Gastroesophageal sphincter (tissue), 4 donors: Measurements from ENCODE around the gene RPS18. TPM values are rescaled to one million over a fixed set of nuclear protein-coding genes. Genes with fewer than 3 reads are reported as not detected.
A peak's percentile ranks its signal among the peaks of the same experiment; 100 is the strongest.

Source experiments
- ATAC-seq: fragments of 150-250 bp; one replicate; pipeline ENCODE4 v1.9.1; 2016; ENCODE audit warnings: mild to moderate bottlenecking, moderate library complexity
- H3K27ac ChIP-seq, 4 donors: fragments of 200-600 bp; sonication (generic) in 3 of 4; 1 replicate in 3 of 4; 2 replicates in 1 of 4; pipeline ENCODE4 v1.5.1; 2016 to 2019
- H3K27me3 ChIP-seq: fragments of 200-600 bp; sonication (generic); one replicate; pipeline ENCODE4 v1.5.1; 2019
- H3K36me3 ChIP-seq, 2 donors: fragments of 200-600 bp; sonication (generic); one replicate each; pipeline ENCODE4 v1.5.1; 2019; ENCODE audit warnings: control low read depth in 1 of 2
- H3K4me1 ChIP-seq, 3 donors: fragments of 200-600 bp; sonication (generic); 1 replicate in 2 of 3; 2 replicates in 1 of 3; pipeline ENCODE4 v1.5.1; 2016 to 2019; ENCODE audit warnings: control low read depth in 2 of 3
- H3K4me3 ChIP-seq, 2 donors: fragments of 200-600 bp; sonication (generic); one replicate each; pipeline ENCODE4 v1.5.1; 2019; ENCODE audit warnings: mild to moderate bottlenecking in 1 of 2, moderate library complexity in 1 of 2
- H3K9me3 ChIP-seq, 3 donors: fragments of 200-600 bp; sonication (generic); one replicate each; pipeline ENCODE4 v1.5.1; 2017 to 2019; ENCODE audit warnings: control low read depth in 2 of 3
- CTCF ChIP-seq, 4 experiments: fragments of 200-600 bp in 2 of 4; fragments of 450-650 bp in 2 of 4; sonication (generic) in 1 of 4; IDR thresholded peaks; one replicate each; pipeline ENCODE4 v1.5.1; 2017 to 2019; ENCODE audit warnings: antibody characterized with exemption in 4 of 4, mild to moderate bottlenecking in 2 of 4, moderate library complexity in 2 of 4
- EP300 ChIP-seq: sonication (generic); formaldehyde crosslinking; IDR thresholded peaks from one replicate; pipeline ENCODE4 v1.6.1; 2017; ENCODE audit warnings: antibody characterized with exemption, mild to moderate bottlenecking
- POLR2A ChIP-seq, 2 donors: fragments of 450-650 bp; IDR thresholded peaks; one replicate each; pipeline ENCODE4 v1.6.1; 2017; ENCODE audit warnings: antibody characterized with exemption in 2 of 2, mild to moderate bottlenecking in 2 of 2, moderate library complexity in 1 of 2
- POLR2AphosphoS5 ChIP-seq: sonication (generic); formaldehyde crosslinking; IDR thresholded peaks from one replicate; pipeline ENCODE4 v1.6.1; 2017; ENCODE audit warnings: antibody characterized with exemption
- WGBS, 2 donors: methylation state at CpG; one replicate each; pipeline ENCODE4 v1.1.5; 2018; ENCODE audit warnings: low coverage in 1 of 2; 5-methylcytosine and 5-hydroxymethylcytosine counted together
- total RNA-seq, 4 donors: library from RNA; depleted of rRNA; stranded (reverse); fragments of >200 nt; gene quantifications; one replicate each; pipeline ENCODE4 v1.1.0, GENCODE V29; 2016

The RPS18 gene
- total RNA-seq, 4 donors from 2014 or later, result 1,175 to 3,464 (median 2,399) TPM

- peaks cover 0 to 18% of the 10 kb centered on the region in 2 donors for H3K36me3 ChIP-seq
- peaks cover 3 to 32% (median 20%) of the 10 kb centered on the region in 3 donors for H3K4me1 ChIP-seq
- ATAC-seq, result peak; percentile 98
- peaks cover 13% of the 10 kb centered on the region for H3K27me3 ChIP-seq
- 0% methylated on average over 20 of the region's 58 CpGs; no CpG with 5 or more reads in 1 of the 2 donors for WGBS, 2 donors
- H3K9me3 ChIP-seq, result no peaks in the 10 kb centered on the region
- H3K4me3 ChIP-seq, result peak overlapping the region; percentile 36 to 57
- H3K27ac ChIP-seq, result peak overlapping the region; percentile 86 to 92 (median 88)
- TF ChIP-seq POLR2AphosphoS5 (peak; percentile 95), POLR2A (IDR thresholded peaks at IDR 0.05) (peak; percentile 87 to 94), CTCF (IDR thresholded peaks at IDR 0.05) (peak in 3 of 4 experiments; percentile 17 to 42 (median 18)), EP300 (no peak)
Observed at GRCh38 chr6:33248932-33249731, 22.7 kb upstream of the RPS18 start.

GRCh38 chr6:33249732-33250630 is 21.9 kb upstream of the RPS18 start:
- WGBS, 2 donors, result 50 to 53% methylated on average over 1 of the region's 15 CpGs
- Histone ChIP-seq H3K4me1 (peaks cover 3 to 32% (median 20%) of the 10 kb centered on the region in 3 donors), H3K27ac (peak overlapping the region; percentile 79 to 89 (median 86)), H3K9me3 (no peaks in the 10 kb centered on the region), H3K4me3 (peak overlapping the region; percentile 36 to 57), H3K27me3 (peaks cover 6% of the 10 kb centered on the region), H3K36me3 (peaks cover 0 to 26% of the 10 kb centered on the region in 2 donors)
- ATAC-seq, result no peak
- TF ChIP-seq POLR2A (IDR thresholded peaks at IDR 0.05) (no peak), POLR2AphosphoS5 (no peak), CTCF (IDR thresholded peaks at IDR 0.05) (no peak), EP300 (no peak)

- H3K27me3 ChIP-seq, result no peaks in the 10 kb centered on the region
- H3K27ac ChIP-seq, result peak overlapping the region in 2 of 4 donors; percentile 86 to 89
- peaks cover 0 to 34% of the 10 kb centered on the region in 2 donors for H3K36me3 ChIP-seq
- TF ChIP-seq EP300 (no peak), POLR2A (IDR thresholded peaks at IDR 0.05) (no peak), POLR2AphosphoS5 (no peak), CTCF (IDR thresholded peaks at IDR 0.05) (no peak)
- ATAC-seq, result no peak
- no peak overlapping the region for H3K4me3 ChIP-seq
- peaks cover 3 to 32% (median 20%) of the 10 kb centered on the region in 3 donors for H3K4me1 ChIP-seq
- 90 to 97% methylated on average over 6 to 9 of the region's 13 CpGs for WGBS, 2 donors
- H3K9me3 ChIP-seq, result no peaks in the 10 kb centered on the region
Observed at GRCh38 chr6:33250731-33251130, 21.1 kb upstream of the RPS18 start.

GRCh38 chr6:33251395-33252012 is 20.4 kb upstream of the RPS18 start:
- no peak for ATAC-seq
- peaks cover 3 to 32% (median 20%) of the 10 kb centered on the region in 3 donors for H3K4me1 ChIP-seq
- no peak for TF ChIP-seq EP300
- no peak for TF ChIP-seq CTCF (IDR thresholded peaks at IDR 0.05)
- TF ChIP-seq POLR2A (IDR thresholded peaks at IDR 0.05), result no peak
- no peak for TF ChIP-seq POLR2AphosphoS5
- 86 to 87% methylated on average over 6 of the region's 6 CpGs for WGBS, 2 donors
- no peak overlapping the region for H3K27ac ChIP-seq
- H3K27me3 ChIP-seq, result no peaks in the 10 kb centered on the region
- no peak overlapping the region for H3K4me3 ChIP-seq
- peaks cover 0 to 34% of the 10 kb centered on the region in 2 donors for H3K36me3 ChIP-seq
- H3K9me3 ChIP-seq, result no peaks in the 10 kb centered on the region
